ENCODE data around the gene CAVIN1.
"Not testable (repeated sequence)": the region's sequence is repeated elsewhere in the genome, so short reads cannot be mapped to it uniquely, and the experiment has no call there.

Gene CAVIN1

DNA sequence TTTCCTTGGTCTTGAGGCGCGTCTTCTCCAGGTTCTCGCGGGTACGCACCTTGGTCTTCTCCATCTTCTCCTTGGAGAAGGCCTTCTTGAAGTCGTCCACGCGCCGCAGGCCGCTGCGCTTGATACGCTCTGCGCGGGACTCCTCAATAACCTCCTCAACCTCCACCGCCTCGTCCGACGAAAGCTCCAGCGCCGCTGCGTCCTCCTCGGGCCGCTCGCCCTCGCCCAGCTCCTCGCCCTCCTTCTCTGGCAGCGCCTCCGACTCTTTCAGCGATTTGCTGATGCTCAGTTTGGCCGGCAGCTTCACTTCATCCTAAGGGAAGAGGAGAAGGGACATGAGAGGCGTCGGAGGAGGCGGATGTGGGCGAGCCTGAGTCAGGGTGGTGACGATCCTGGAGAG lies 18.0 kb downstream of the CAVIN1 start:
- DNase-seq (ENCODE audit: low read depth) = no peak

DNA sequence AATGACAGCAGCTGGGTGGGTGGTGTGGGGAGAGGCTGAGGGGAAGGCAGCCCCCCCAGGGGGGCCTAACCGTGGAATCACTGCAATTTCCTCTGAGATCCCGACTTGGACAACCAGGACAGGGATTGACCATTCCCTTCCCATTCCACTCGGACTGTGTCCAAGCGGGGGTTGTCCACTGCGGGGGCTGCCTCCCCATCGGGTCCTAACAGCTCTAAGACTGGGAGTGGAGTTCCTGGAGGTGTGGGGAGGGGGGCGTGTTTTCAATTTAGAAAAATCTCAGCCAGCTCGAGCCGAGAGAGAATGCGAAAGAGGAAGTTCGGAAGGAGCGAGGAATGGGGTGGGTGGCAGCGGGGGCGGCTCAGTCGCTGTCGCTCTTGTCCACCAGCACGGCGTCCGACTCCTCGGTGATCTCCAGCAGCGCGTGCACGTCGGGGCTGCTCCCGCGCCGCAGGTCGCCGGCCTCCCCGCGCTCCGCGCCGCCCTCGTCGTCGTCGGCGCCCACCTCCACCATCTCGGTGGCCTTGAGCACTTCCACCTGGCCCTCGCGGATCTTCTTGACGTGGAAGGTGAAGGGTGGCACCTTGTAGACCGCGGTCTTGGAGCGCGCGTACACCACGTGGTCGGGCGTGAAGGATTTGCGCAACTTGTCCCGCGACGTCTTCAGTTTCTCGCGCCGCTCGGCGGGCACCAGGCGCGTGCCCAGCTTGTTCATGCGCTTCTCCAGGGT lies 18.6 kb downstream of the CAVIN1 start:
- DNase-seq (ENCODE audit: low read depth) = no peak

- DNase-seq (ENCODE audit: low read depth) = no peak
Measured at GRCh38 chr17:42403150-42403549, 19.9 kb downstream of the CAVIN1 start.

DNA sequence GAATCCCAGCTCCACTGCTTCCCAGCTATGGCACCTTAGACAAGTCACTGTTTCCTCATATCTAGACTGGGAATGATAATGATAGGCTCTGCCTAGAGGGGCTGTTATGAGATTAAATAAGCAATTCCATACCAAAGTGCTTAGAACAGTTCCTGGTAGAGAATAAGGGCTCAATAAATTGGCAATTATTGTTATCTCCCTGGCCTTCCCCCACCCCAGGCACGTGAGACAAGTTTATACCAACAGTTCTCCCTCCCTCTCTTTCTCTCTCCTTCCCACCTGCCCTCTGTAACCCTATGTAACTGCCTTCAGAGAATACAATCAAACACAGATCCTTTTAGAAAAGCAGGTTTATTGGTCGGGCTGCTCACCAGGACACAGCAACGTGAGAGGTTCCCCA lies 20.9 kb downstream of the CAVIN1 start:
- DNase-seq (ENCODE audit: low read depth) = no peak

DNA sequence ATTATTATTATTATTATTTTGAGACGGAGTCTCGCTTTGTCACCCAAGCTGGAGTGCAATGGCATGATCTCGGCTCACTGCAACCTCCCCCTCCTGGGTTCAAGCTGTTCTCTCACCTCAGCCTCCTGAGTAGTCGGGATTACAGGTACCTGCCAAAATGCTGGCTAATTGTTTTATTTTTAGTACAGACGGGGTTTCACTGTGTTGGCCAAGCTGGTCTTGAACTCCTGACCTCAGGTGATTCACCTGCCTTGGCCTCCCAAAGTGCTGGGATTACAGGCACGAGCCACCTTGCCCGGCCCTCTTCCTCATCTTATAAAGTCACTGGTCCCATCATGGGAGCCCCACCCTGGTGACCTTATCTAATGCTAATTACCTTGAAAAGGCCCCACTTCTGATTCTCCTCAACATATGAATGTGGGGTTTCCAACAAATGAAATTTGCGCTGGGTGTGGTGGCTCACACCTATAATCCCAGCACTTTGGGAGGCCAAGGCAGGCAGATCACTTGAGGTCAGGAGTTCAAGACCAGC lies 22.1 kb downstream of the CAVIN1 start:
- not testable (repeated sequence) for DNase-seq (ENCODE audit: low read depth)

- DNase-seq (ENCODE audit: low read depth) = no peak
Measured at GRCh38 chr17:42399948-42400843, 22.9 kb downstream of the CAVIN1 start.

DNA sequence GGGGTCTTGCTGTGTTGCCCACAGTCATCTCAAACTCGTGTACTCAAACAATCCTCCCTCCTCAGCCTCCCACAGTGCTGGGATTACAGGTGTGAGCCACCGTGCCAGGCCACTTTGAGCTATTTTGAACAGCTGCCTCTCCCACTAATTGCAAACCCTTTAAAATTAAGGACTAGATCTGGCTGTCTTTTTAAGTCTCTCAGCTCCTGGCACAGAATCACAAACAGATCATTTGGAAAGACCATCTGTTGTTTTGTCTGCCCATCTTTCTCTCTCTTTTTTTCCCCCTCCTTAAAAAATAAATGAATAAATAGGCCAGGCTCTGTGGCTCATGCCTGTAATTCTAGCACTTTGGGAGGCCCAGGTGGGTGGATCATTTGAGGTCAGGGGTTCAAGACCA lies 23.9 kb downstream of the CAVIN1 start:
- no peak for DNase-seq (ENCODE audit: low read depth)

- not testable (repeated sequence) for DNase-seq (ENCODE audit: low read depth)
Measured at GRCh38 chr17:42395601-42396000, 27.5 kb downstream of the CAVIN1 start.

DNA sequence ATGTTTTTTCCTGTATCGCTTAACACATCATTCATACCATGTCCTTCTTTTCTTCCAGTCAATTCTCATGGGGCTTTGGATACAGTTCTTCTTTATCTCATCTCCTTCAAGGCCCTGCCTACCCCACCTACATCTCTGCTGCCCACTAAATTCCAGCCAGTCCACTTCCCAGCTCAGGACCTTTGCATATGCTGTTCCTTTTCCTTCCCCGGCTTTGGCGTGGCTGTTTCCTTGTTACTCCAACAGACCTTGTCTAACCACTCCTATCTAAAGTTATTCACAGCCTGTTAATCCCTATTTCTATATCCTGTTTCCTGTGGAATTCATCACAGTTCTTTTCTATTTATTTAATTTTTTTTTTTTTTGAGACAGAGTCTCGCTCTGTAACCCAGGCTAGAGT lies 28.2 kb downstream of the CAVIN1 start:
- no peak for DNase-seq (ENCODE audit: low read depth)

GRCh38 chr17:42392692-42393415 lies 30.2 kb downstream of the CAVIN1 start:
- no peak for DNase-seq (ENCODE audit: low read depth)

GRCh38 chr17:42391439-42391838 lies 31.6 kb downstream of the CAVIN1 start:
- not testable (repeated sequence) for DNase-seq (ENCODE audit: low read depth)

DNA sequence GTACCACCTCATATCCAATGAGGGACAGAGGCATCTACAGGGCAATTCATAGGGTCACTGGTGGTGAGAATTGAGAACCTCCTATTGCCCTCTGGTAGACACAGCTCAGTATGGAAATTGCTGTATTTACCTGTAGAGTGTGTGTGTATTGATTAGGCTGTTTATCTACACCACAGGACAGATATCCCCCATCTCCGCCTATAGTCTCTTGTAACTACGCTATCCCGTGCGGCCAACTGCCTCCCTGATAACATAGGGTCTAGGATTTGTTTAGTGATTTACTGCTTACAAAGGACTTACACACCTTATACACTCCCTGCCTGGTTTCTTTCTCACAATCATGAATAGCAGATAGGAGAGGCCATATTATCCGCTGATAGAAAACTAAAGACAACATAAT lies 33.2 kb downstream of the CAVIN1 start:
- no peak for DNase-seq (ENCODE audit: low read depth)

DNA sequence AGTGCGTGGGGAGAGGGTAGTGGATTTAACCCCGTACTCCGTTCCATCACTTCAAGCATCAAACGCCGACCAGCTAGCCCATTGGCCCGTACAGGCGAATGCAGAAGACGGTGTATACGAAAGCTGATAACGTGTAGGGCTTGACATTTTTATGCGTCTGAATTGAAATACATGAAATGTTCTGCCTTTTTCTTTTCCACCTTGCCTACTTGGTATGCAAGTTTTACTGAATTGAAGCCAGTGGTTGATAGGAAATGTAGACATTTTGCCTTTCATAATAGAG lies 34.0 kb downstream of the CAVIN1 start:
- no peak for DNase-seq (ENCODE audit: low read depth)

- DNase-seq (ENCODE audit: low read depth) = peak; percentile 100
Measured at GRCh38 chr17:42388381-42389134, 34.5 kb downstream of the CAVIN1 start, which contains the start of gene STAT3. TSS of gene STAT3 (minus strand) at chr17:42388442. CDS start at chr17:42348516, 39,926 bp downstream.

DNA sequence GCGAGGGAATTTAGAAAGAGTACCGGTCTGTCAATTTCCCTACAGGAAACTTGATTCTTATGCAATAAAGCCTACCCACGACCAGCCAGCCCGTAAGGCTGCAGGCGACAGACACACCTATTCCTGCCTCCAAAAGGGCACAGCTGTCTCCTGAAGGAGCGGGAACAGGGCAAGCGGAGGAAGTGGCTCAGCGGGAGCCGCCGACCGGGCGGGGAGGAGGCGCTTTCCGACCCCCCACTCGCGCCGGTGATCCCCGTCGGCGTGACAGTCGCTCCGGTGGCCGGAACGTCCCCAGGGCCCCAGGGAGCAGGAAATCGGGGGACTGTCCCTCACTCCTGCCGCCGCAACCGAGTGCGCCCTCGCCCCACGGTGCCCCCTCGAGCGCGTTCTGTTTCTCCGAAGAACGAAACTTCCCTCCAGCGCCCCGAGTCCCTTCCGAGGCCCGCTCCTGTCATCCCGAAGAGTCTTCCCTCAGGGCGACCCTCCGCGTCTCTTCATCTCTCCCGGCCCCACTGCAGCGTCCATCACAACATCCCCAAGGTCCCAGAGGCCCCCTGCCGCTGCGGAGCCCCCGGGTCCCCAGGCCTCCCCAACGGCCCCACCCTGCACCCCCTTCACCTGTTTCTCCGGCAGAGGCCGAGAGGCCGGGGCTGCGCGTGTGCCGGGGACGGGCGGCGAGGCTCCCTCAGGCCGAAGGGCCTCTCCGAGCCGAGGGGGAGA lies 35.2 kb downstream of the CAVIN1 start:
- DNase-seq (ENCODE audit: low read depth) = peak; percentile 13

DNA sequence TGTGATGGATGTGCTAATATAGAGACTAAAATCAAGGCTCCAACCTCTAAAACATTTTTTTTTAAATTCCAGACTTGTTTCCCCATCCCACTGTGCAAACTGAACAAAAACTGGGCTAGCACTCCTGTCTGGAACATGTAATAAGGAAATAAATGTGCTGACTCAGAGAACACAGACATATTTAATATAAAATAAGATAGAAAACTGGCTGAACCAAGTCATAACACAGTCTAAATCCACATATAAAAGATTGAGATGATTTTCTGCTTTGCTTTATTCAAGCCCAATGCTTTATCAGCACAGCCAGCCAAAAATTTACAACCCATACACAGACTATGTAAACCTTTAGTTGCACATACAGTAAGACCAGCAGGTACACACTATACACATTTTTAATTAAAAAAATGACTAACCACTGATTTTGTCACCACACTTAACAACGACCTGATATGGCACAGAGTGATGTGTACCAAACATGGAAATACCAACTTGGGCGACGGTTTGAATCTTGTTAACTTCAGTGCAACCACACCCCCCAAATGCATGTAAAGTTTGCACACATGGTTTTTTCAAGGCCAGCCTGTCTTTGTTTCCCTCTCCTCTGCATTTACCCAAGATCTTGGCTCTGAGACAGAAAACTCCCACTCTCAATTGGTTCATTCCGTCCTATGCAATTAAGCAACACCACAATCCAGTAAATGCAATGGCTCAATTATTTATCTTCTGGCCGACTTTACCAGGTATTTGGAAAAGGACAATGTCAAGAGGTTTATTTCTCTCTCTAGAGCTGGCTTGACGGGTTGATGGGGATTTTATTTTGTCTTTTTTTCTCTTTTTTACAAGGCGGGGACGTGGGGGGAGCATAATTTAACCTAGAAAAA lies 36.0 kb downstream of the CAVIN1 start:
- no peak for DNase-seq (ENCODE audit: low read depth)

DNA sequence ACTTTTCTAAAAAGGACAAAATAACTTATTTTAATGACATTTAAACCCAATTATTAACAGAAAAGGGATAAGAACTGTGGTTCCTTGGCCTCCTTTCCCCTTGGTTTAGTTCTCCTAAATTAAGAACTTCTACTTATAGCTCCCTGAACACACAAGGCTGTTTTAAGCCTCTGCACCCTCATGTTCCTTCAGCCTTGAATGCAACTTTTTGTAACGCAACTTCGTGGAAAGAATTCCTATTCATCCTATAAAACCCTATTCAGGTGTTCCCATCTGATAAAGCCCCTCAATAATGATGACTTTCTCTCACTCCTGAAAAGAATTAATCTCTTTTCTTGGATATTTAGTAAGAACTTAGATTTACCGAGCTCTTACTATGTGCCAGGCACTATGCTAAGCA lies 41.2 kb downstream of the CAVIN1 start:
- DNase-seq (ENCODE audit: low read depth) = no peak

DNA sequence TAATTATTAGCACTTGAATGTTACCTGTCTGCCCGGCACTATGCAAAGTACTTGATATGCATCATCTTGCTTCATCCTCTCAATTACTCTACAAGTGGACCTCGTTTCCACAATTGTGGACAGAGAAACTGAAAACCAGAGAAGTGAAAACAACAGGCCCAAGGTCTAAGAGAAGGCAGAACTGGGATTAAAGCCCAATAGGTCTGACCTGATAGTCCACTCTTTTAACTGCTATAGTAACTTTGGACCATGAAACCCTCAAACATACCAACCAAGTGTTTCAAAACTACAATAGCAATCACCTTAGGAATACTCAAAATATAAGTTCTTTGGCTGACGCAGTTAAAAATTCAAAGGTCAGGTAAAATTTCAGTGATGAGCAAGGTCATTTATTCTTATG lies 42.1 kb downstream of the CAVIN1 start:
- no peak for DNase-seq (ENCODE audit: low read depth)

GRCh38 chr17:42378959-42379594 lies 44.0 kb downstream of the CAVIN1 start:
- no peak for DNase-seq (ENCODE audit: low read depth)
